GM18861 (cell line): ENCODE data around the gene IDH3G.
"Not testable (repeated sequence)": the region's sequence is repeated elsewhere in the genome, so short reads cannot be mapped to it uniquely, and the experiment has no call there.

Experiments
- ATAC-seq: cut with Tn5 transposase; IDR thresholded peaks from one replicate; pipeline ENCODE4 v1.9.1; 2021; ENCODE audit not compliant: unreplicated experiment

Gene IDH3G

DNA sequence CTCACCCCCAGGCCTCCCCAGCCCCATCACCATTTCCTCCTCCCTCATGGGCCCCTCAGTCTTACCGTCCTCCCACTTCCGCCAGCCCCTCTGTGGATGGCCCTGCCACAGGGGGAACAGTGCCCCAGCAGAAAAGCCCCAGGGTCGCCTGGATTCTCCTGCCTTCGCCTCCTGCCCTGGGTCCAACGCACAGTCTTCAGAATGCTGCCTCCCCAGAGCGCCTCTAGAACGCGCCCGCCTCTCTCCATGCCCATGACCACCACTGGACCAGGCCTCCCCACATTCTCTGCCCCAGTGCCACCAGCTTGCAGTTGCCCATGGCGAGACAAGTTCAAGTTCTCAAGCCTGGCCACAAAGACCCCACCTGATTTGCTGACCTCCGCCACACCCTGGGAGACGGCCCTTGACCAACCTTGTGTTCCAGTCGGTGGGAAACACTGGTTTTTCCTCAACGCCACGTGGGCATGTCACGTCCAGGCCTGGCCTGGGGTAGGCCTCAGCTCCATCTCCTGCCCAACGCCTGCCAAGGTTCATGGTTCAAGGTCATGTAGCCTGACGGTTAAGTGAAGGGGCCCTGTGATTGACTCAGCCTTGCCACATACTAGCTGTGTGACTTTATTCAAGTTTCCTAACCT lies 30.8 kb downstream of the IDH3G start:
- ATAC-seq = no peak

- ATAC-seq = no peak
These were observed 31.5 kb downstream of the IDH3G start for GRCh38 chrX:153762626-153763173.

- ATAC-seq = no peak
These were observed 32.3 kb downstream of the IDH3G start for GRCh38 chrX:153761863-153762262.

GRCh38 chrX:153755136-153755535 lies 39.0 kb downstream of the IDH3G start:
- ATAC-seq = no peak

GRCh38 chrX:153750127-153750774 lies 43.9 kb downstream of the IDH3G start:
- no peak for ATAC-seq

GRCh38 chrX:153749017-153749416 lies 45.2 kb downstream of the IDH3G start:
- not testable (repeated sequence) for ATAC-seq

- ATAC-seq = not testable (repeated sequence)
These were observed 47.2 kb downstream of the IDH3G start for GRCh38 chrX:153746991-153747390.

DNA sequence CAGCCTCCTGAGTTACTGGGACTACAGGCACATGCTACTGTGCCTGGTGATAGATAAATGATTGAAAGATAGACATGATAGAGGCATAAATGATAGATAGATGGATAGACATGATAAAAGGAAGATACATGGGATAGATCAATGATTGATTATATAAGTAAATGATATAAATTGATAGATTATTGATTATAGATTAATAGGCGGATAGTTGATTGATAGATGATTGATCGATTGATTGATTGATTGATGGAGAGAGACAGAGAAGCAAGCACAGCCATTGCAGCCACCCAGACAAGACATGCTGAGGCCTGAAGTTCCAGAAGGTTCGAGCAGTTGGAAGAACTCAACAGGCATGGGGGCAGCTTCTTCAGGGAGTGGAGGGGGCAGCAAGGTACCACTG lies 47.8 kb downstream of the IDH3G start:
- ATAC-seq = no peak

DNA sequence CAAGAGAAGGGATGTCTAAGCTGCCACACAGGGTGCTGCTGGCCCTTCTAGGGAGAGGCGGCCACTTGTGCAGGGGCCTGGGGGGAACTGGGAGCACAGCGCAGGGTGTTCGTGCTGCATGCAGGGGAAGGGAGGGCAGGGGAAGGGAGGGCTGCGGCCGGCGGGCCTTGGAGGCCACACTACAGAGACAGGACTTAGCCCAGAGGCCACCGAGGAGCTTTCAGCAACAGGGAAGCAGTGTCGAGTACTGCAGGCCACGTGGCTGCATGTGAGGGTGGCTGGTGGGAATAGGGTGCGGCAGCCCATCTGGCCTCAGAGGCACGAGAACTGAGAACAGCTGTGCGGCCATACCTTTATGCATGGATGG lies 49.1 kb downstream of the IDH3G start:
- ATAC-seq = not testable (repeated sequence)

DNA sequence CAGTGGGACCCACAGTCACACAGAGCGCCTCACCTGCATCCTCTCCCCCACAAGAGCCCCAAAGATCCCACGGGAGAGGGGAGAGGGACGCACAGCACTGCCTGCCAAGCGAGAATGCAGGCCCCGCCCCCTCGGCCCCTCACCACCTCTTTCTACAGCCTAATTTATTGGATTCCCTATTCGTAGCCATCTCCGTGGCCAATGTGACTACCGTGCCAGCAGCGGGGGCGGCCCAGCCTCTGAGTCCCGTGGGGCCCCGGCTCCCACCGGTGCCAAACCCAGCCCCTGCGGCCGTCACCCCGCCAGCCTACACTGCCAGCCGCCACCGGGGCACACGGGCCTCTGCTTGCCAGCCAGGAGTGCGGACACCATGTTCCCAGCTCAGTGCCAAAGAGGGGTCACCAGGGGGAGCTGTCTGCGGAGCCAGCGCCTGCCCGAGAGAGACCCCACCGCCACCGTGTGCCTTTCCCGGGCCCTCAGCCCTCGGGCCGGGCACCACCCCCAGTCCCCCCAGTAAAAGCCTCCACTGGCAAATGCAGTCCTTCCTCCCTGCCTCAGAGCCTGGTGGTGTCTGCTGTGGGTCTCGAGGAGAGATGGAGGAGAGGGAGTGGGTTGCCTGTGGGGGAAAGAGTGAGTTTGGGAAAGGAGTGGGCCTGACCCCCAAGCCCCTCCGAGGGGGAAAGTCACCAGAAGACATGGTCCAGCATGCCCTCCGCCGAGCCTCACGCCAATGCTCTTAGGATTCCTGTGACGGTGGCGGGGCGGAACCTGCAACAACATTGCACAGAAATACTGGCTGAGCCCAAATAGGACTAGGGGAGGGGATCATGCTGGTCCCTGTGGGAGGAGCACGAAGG lies 49.7 kb downstream of the IDH3G start:
- no peak for ATAC-seq

- not testable (repeated sequence) for ATAC-seq
These were observed 50.5 kb downstream of the IDH3G start for GRCh38 chrX:153743468-153744209.

- not testable (repeated sequence) for ATAC-seq
These were observed 51.2 kb downstream of the IDH3G start for GRCh38 chrX:153742796-153743467.

- ATAC-seq = not testable (repeated sequence)
These were observed 52.1 kb downstream of the IDH3G start for GRCh38 chrX:153742111-153742510.

- ATAC-seq = no peak
These were observed 52.7 kb downstream of the IDH3G start for GRCh38 chrX:153741446-153741845.

DNA sequence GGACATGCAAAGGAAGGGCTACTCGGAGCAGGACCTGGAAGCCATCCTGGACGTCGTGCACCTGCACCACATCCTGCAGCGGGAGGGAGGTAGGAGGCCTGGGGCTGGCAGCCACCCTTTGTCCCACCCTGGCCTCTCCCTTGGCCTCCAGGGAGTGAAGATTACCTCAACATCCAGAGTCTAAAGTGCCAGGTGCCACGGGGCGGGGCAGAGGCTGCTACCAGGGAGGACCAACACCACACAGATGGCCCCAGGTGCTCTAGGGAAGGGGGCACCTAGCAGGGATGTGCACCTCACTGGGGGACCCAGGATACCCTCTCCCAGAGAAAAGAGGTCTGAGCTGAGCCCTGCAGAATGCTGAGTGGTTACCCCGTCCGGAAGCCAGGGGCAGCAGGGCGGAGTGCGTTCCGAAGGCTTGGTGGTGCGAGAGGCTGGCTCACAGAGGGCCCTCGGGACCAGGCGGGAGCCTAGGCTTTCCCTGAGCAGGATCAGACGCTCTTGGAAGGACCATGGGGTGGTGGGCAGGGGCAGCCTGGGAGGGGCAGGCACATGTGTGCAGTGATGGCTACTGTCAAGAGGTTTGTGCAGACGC lies 53.4 kb downstream of the IDH3G start:
- ATAC-seq = no peak

- ATAC-seq = no peak
These were observed 54.3 kb downstream of the IDH3G start for GRCh38 chrX:153739754-153740486.

DNA sequence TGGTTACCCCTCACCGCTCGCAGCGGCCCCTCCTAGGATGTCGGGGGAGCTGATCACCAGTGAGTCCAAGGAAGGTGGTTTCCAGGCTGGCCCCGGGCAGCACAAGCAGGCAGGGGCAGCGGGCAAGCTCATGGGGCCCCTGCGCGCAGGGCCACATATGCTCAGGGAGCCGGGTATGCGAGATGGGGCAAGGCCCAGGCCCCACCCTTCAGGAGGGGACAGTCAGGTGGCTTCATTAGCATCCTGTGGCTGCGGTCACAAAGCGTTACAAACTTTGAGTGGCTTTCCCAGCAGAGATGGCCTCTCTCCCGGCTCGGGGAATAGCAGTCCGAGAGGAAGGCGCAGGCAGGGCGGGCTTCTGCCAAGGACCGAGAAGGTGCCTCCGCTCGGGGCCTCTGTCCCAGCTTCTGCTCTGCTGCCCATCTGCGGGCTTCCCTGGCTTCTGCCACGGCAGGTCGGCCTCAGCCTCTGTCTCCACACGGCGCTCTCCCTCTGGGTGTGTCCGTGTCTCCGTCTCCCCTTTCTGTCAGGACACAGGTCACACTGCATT lies 56.0 kb downstream of the IDH3G start:
- no peak for ATAC-seq

GRCh38 chrX:153736871-153737441 lies 57.2 kb downstream of the IDH3G start:
- no peak for ATAC-seq
